Neural cell (in vitro differentiated cells): ENCODE measurements around the gene ADGB.

Source experiments
- EZH2 ChIP-seq: fragments of 200-600, 300-800 bp; shearing (Covaris generic), sonication (generic); IDR thresholded peaks from 2 replicates; pipeline ENCODE4 v1.6.1; 2014; ENCODE audit warnings: antibody characterized with exemption, low read length, borderline replicate concordance, mild to moderate bottlenecking; ENCODE audit not compliant: insufficient read depth, poor library complexity, severe bottlenecking
- MXI1 ChIP-seq: fragments of 450-650 bp; conservative IDR thresholded peaks from 2 replicates; pipeline ENCODE4 v1.6.1; 2014; ENCODE audit warnings: antibody characterized with exemption, mild to moderate bottlenecking; ENCODE audit not compliant: poor library complexity, severe bottlenecking
- TAF1 ChIP-seq: IDR thresholded peaks from 2 replicates; pipeline ENCODE4 v1.6.1; 2012; ENCODE audit warnings: low read depth
- TF ChIP-seq, protein P1 (sequence below): fragments of 450-650 bp; IDR thresholded peaks from 2 replicates; pipeline ENCODE4 v1.5.1; 2014; ENCODE audit warnings: antibody characterized with exemption, mild to moderate bottlenecking, moderate library complexity; ENCODE audit not compliant: poor library complexity, severe bottlenecking

GRCh38 chr6:146664871-146665360 lies 66.1 kb downstream of the ADGB start:
- TF ChIP-seq, protein P1, sequence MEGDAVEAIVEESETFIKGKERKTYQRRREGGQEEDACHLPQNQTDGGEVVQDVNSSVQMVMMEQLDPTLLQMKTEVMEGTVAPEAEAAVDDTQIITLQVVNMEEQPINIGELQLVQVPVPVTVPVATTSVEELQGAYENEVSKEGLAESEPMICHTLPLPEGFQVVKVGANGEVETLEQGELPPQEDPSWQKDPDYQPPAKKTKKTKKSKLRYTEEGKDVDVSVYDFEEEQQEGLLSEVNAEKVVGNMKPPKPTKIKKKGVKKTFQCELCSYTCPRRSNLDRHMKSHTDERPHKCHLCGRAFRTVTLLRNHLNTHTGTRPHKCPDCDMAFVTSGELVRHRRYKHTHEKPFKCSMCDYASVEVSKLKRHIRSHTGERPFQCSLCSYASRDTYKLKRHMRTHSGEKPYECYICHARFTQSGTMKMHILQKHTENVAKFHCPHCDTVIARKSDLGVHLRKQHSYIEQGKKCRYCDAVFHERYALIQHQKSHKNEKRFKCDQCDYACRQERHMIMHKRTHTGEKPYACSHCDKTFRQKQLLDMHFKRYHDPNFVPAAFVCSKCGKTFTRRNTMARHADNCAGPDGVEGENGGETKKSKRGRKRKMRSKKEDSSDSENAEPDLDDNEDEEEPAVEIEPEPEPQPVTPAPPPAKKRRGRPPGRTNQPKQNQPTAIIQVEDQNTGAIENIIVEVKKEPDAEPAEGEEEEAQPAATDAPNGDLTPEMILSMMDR = no peak
- TF ChIP-seq TAF1 = no peak
- no peak for TF ChIP-seq MXI1
- no peak for TF ChIP-seq EZH2
